Stimulated activated effector memory CD8-positive, alpha-beta T cell treated with anti-CD3 and anti-CD28 coated beads, Interleukin-12 subunit alpha, Interleukin-12 subunit beta, amount 100 ng/mL, for 72 hours (primary cell): ENCODE data around the gene OR10A5.
"Not testable (repeated sequence)": the region's sequence is repeated elsewhere in the genome, so short reads cannot be mapped to it uniquely, and the experiment has no call there.

ENCODE experiments used
- ATAC-seq: fragments of 150-1000 bp; cut with Tn5 transposase; 2 replicates; pipeline ENCODE4 v1.10.0; 2021
- DNase-seq, 2 donors: peaks; one replicate each; pipeline ENCODE4 v3.0.0; 2021 to 2022; ENCODE audit warnings: low spot score in 2 of 2
- H3K27ac Mint-ChIP-seq: one replicate; pipeline ENCODE4 v1.8.0; 2022; ENCODE audit warnings: mild to moderate bottlenecking, mixed read lengths
- H3K36me3 Mint-ChIP-seq: one replicate; pipeline ENCODE4 v1.8.0; 2022; ENCODE audit warnings: mild to moderate bottlenecking, mixed read lengths
- H3K4me1 Mint-ChIP-seq: one replicate; pipeline ENCODE4 v1.8.0; 2022; ENCODE audit warnings: mixed read lengths
- H3K4me3 Mint-ChIP-seq: one replicate; pipeline ENCODE4 v1.8.0; 2022; ENCODE audit warnings: mild to moderate bottlenecking, mixed read lengths
- H3K9me3 Mint-ChIP-seq: one replicate; pipeline ENCODE4 v1.8.0; 2022; ENCODE audit warnings: mixed read lengths

Gene OR10A5

GRCh38 chr11:6854801-6855200, 9.3 kb downstream of the OR10A5 start:
- not testable (repeated sequence) for H3K4me1 Mint-ChIP-seq, DNase-seq, H3K4me3 Mint-ChIP-seq, H3K27ac Mint-ChIP-seq, ATAC-seq, H3K9me3 Mint-ChIP-seq, H3K36me3 Mint-ChIP-seq

GRCh38 chr11:6855971-6856541, 10.6 kb downstream of the OR10A5 start:
- Mint-ChIP-seq H3K4me1 (peaks cover 7% of the 10 kb centered on the region), H3K9me3 (peaks cover 10% of the 10 kb centered on the region), H3K27ac (no peak overlapping the region), H3K4me3 (no peak overlapping the region), H3K36me3 (no peaks in the 10 kb centered on the region)
- DNase-seq (no peak), ATAC-seq (no peak)

- ATAC-seq (peak; percentile 88), DNase-seq (no peak)
- Mint-ChIP-seq H3K36me3 (no peaks in the 10 kb centered on the region), H3K4me1 (peaks cover 7% of the 10 kb centered on the region), H3K9me3 (peaks cover 10% of the 10 kb centered on the region), H3K4me3 (no peak overlapping the region), H3K27ac (no peak overlapping the region)
These were observed 11.4 kb downstream of the OR10A5 start for GRCh38 chr11:6856871-6857270.

DNA sequence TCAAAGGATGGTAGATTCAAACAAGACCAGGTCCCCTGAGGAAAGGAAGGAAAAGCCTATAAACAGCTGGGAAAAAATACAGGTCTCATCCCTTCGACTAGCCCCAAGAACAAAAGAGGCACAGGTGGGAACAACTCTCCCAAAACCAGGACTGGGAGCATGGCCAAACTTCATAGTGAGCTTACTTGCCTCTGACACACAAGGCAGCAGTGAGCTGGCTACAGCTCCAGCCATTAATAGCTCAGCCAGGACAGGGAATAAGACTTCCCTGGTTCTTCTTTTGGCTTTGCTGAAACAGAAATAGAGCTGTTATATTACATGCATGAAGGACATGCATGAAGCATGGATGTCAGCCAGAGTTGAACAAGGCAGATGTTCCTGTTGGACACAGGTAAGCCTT, 17.5 kb downstream of the OR10A5 start, which contains the start of gene OR10A2:
TSS of gene OR10A2 (plus strand) at position 97 of the 400 bp plus-strand sequence. CDS start 6,698 bp downstream, outside the sequence.
- Mint-ChIP-seq H3K36me3 (no peaks in the 10 kb centered on the region), H3K4me1 (no peaks in the 10 kb centered on the region), H3K9me3 (peaks cover 3% of the 10 kb centered on the region), H3K27ac (no peak within 1 kb of the TSS), H3K4me3 (no peak within 1 kb of the TSS)
- ATAC-seq, result no peak
- no peak for DNase-seq

DNA sequence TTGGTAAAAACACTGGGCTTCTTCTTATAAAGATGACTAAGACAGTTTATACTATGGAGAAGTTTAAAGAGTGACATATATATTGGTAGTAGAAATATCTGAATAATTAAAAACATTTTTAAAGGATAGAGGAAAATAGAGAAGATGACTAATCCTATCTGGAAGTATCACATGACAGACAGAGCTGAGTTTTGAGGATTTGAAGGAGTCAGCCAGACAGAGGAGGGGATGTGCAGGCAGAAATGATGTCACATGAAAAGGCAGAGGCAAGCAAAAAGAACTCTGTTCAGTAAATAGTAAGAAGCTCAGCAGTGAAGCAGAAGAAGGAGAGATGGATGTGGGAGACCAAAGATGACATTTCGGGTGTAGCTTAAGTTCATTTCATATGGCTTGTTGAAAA, 19.0 kb downstream of the OR10A5 start:
- ATAC-seq, result no peak

GRCh38 chr11:6871278-6871677, 25.8 kb downstream of the OR10A5 start:
- no peak for DNase-seq
- no peaks in the 10 kb centered on the region for H3K36me3 Mint-ChIP-seq
- H3K4me1 Mint-ChIP-seq, result no peaks in the 10 kb centered on the region
- ATAC-seq, result no peak
- H3K9me3 Mint-ChIP-seq, result no peaks in the 10 kb centered on the region
- no peak overlapping the region for H3K4me3 Mint-ChIP-seq
- no peak overlapping the region for H3K27ac Mint-ChIP-seq

More for the DNA sequence above, 19.0 kb downstream of the OR10A5 start:
- H3K27ac Mint-ChIP-seq, result no peak overlapping the region
- H3K36me3 Mint-ChIP-seq, result no peaks in the 10 kb centered on the region
- no peak overlapping the region for H3K4me3 Mint-ChIP-seq
- no peak for DNase-seq
- H3K4me1 Mint-ChIP-seq, result no peaks in the 10 kb centered on the region
- peaks cover 3% of the 10 kb centered on the region for H3K9me3 Mint-ChIP-seq

- ATAC-seq (no peak), DNase-seq (no peak)
- no peaks in the 10 kb centered on the region for H3K4me1 Mint-ChIP-seq
- no peak overlapping the region for H3K27ac Mint-ChIP-seq
- no peaks in the 10 kb centered on the region for H3K36me3 Mint-ChIP-seq
- H3K4me3 Mint-ChIP-seq, result no peak overlapping the region
- peaks cover 3% of the 10 kb centered on the region for H3K9me3 Mint-ChIP-seq
These were observed 30.3 kb downstream of the OR10A5 start for GRCh38 chr11:6875761-6876160.

DNA sequence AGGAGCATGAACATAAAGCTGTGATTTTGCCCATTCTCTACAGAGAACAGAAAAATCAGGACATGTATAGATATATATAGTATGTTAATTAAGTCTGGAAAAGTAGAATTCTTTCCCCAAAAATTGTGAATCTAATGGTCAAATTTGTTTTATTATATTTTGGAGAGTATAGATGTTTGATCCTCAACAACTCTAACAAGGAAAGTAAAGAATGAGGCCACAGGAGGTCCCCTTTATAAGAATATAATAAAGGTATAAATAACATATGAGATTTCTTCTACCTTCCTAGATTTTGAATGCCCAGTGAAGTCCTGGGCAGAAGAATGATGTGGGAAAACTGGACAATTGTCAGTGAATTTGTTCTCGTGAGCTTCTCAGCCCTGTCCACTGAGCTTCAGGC, 30.8 kb downstream of the OR10A5 start, which contains the start of gene OR10A4:
TSS of gene OR10A4 (plus strand) at position 301 of the 400 bp plus-strand sequence. CDS start at position 324, 23 bp downstream.
- H3K9me3 Mint-ChIP-seq, result peaks cover 3% of the 10 kb centered on the region
- H3K4me1 Mint-ChIP-seq, result no peaks in the 10 kb centered on the region
- no peak for ATAC-seq
- no peak within 1 kb of the TSS for H3K4me3 Mint-ChIP-seq
- no peak for DNase-seq
- no peaks in the 10 kb centered on the region for H3K36me3 Mint-ChIP-seq
- H3K27ac Mint-ChIP-seq, result no peak within 1 kb of the TSS

GRCh38 chr11:6876914-6877313, 31.4 kb downstream of the OR10A5 start:
- Mint-ChIP-seq H3K4me1 (no peaks in the 10 kb centered on the region), H3K27ac (no peak overlapping the region), H3K9me3 (peaks cover 3% of the 10 kb centered on the region), H3K4me3 (no peak overlapping the region), H3K36me3 (no peaks in the 10 kb centered on the region)
- ATAC-seq, result no peak
- no peak for DNase-seq

DNA sequence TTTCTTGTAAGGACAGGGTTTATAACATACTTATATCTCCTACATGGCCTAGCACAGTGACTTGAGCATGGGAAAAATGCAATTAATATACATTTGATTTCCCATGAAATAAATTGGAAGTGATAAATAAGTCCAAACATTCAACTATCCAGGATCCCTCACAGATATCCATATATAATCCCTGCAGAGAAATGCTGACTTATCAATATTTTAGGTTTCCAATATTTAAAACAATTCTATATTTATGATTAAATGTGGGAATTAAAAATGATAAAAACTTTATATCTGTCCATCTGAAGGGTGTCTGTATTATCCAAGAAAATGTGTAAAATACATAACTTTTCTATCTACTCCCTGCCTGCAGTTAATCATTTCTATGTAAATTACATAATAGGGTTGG, 37.3 kb downstream of the OR10A5 start:
- DNase-seq (no peak), ATAC-seq (no peak)
- no peaks in the 10 kb centered on the region for H3K36me3 Mint-ChIP-seq
- H3K9me3 Mint-ChIP-seq, result peaks cover 3% of the 10 kb centered on the region
- no peaks in the 10 kb centered on the region for H3K4me1 Mint-ChIP-seq
- H3K4me3 Mint-ChIP-seq, result no peak overlapping the region
- H3K27ac Mint-ChIP-seq, result no peak overlapping the region

DNA sequence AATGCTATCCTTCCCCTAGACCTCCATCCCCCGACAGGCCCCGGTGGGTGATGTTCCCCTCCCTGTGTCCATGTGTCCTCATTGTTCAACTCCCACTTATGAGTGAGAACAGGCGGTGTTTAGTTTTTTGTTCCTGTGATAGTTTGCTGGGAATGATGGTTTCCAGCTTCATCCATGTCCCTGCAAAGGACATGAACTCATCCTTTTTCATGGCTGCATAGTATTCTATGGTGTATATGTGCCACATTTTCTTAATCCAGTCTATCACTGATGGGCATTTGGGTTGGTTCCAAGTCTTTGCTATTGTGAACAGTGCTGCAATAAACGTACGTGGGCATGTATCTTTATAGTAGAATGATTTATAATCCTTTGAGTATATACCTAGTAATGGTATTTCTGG, 42.2 kb downstream of the OR10A5 start:
- not testable (repeated sequence) for H3K4me1 Mint-ChIP-seq, H3K9me3 Mint-ChIP-seq, DNase-seq, H3K36me3 Mint-ChIP-seq, ATAC-seq, H3K27ac Mint-ChIP-seq, H3K4me3 Mint-ChIP-seq

DNA sequence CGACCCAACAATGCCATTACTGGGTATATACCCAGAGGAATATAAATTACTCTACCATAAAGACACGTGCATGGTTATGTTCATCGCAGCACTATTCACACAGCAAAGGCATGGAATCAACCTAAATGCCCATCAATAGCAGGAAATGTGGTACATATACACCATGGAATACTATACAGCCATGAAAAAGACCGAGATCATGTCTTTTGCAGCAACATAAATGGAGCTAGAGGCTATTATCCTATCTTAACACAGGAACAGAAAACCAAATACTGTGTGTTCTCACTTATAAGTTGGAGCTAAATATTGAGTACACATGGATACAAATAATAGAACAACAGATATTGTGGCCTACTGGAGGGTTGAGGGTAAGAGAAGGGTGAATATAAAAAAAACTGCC, 43.3 kb downstream of the OR10A5 start:
- DNase-seq (no peak), ATAC-seq (no peak)
- Mint-ChIP-seq H3K4me1 (no peaks in the 10 kb centered on the region), H3K4me3 (no peak overlapping the region), H3K9me3 (peaks cover 3% of the 10 kb centered on the region), H3K27ac (no peak overlapping the region), H3K36me3 (no peaks in the 10 kb centered on the region)

DNA sequence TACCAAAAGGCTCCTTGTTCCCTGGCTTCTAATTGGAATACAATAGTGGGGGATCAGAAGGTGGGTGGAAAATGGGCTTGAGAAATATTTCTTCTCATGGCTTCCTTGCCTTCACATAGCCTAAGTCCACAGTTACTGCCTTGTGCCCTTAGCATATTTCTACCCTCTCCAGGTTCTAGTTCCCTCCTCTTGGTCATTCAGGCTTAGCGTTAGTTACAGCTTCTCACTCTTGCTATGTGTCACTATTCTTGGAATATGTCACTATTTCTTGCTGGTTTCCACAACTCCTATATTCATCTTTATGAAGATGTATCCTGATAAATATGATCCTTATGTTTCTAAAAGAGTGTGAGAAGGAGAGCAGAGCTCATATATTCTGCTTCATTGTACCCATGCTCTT, 44.4 kb downstream of the OR10A5 start:
- DNase-seq (no peak), ATAC-seq (no peak)
- no peaks in the 10 kb centered on the region for H3K4me1 Mint-ChIP-seq
- peaks cover 3% of the 10 kb centered on the region for H3K9me3 Mint-ChIP-seq
- no peak overlapping the region for H3K4me3 Mint-ChIP-seq
- H3K27ac Mint-ChIP-seq, result no peak overlapping the region
- H3K36me3 Mint-ChIP-seq, result no peaks in the 10 kb centered on the region

DNA sequence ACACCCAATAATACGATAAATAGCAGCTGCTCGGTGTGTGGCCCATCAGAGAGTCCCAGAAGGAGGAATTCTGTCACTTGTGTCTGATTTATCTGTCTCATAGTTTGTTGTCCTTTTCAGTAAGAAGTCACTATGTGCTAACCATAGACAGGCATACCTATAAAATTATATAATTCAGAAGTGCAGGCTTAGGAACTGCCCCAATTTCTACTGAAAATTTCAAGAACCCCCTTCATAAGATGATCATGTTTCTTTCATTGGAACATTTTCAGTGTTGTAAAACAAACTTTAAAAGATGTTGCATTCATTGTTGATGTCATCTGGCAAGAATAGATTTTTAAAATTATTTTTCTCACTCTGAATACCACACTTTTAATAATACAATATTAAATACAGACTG, 46.9 kb downstream of the OR10A5 start, which contains the start of gene OR2D2:
TSS of gene OR2D2 (minus strand) at position 101 of the 400 bp plus-strand sequence. CDS start at position 101, 0 bp downstream.
- no peak within 1 kb of the TSS for H3K27ac Mint-ChIP-seq
- no peaks in the 10 kb centered on the region for H3K9me3 Mint-ChIP-seq
- no peak within 1 kb of the TSS for H3K4me3 Mint-ChIP-seq
- H3K36me3 Mint-ChIP-seq, result no peaks in the 10 kb centered on the region
- no peak for ATAC-seq
- DNase-seq, result no peak
- no peaks in the 10 kb centered on the region for H3K4me1 Mint-ChIP-seq

DNA sequence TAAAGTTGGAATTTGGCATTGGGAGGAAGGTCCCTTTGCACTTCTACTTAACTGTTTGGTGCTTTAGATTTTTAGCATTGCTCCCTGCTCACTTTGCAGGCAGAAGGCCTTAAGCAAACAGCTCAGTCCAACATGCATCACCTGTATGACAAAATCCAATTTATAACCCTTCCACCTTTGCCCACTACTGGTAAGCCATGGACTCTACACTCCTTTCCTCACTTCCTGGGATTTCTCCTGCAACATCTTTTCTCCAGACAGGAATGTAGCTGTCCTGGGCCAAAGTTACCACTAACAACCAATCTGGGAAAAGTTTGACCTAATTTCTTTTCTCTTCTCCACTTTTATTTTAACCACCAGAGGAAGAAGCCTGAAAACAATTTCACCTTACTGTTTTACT, 48.6 kb downstream of the OR10A5 start:
- no peaks in the 10 kb centered on the region for H3K36me3 Mint-ChIP-seq
- no peaks in the 10 kb centered on the region for H3K9me3 Mint-ChIP-seq
- H3K27ac Mint-ChIP-seq, result no peak overlapping the region
- ATAC-seq (no peak), DNase-seq (no peak)
- no peak overlapping the region for H3K4me3 Mint-ChIP-seq
- no peaks in the 10 kb centered on the region for H3K4me1 Mint-ChIP-seq

- Mint-ChIP-seq H3K4me1 (no peaks in the 10 kb centered on the region), H3K9me3 (no peaks in the 10 kb centered on the region), H3K4me3 (no peak overlapping the region), H3K36me3 (no peaks in the 10 kb centered on the region), H3K27ac (no peak overlapping the region)
- DNase-seq (no peak), ATAC-seq (peak; percentile 78)
These were observed 49.5 kb downstream of the OR10A5 start for GRCh38 chr11:6895010-6895409.
